ENCODE results near the gene ALDH18A1.
"Not testable (repeated sequence)": the region's sequence is repeated elsewhere in the genome, so short reads cannot be mapped to it uniquely, and the experiment has no call there.

Gene ALDH18A1

GRCh38 chr10:95656291-95657164 lies at the start of gene ALDH18A1:
ALDH18A1 (minus strand) TSS chr10:95656711; CDS start chr10:95653377, 3,334 bp downstream.
- Mint-ChIP-seq H3K4me1 (ENCODE audit: low read depth) (peaks cover 21% of the 10 kb centered on the region), H3K9me3 (peaks cover 7% of the 10 kb centered on the region), H3K36me3 (ENCODE audit: low read depth) (peaks cover 25% of the 10 kb centered on the region), H3K27ac (peak within 1 kb of the TSS; percentile 95), H3K4me3 (peak within 1 kb of the TSS; percentile 93), H3K27me3 (ENCODE audit: low read depth) (no peaks in the 10 kb centered on the region)
- DNase-seq (ENCODE audit: low spot score) = peak; percentile 89

DNA sequence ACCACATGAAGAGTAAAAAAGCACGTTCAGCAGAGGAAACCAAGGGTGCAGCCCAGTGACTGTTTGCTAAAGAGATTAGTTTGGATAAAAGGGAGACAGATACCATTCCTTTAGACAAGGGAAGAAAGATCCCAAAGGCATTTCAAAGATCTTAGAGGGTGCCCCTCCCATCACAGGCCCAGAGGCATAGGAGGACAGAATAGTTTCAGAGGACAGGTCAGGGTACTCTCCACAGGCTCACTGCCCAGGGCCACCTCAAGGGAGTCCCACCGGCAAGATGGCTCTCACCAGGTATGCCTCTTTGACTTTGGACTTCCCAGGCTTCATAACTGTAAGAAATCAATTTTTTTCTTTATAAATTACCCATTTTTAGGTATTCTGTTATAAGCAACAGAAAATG lies 41.9 kb upstream of the ALDH18A1 start:
- peaks cover 6% of the 10 kb centered on the region for H3K4me1 Mint-ChIP-seq (ENCODE audit: low read depth)
- peaks cover 13% of the 10 kb centered on the region for H3K9me3 Mint-ChIP-seq
- no peak overlapping the region for H3K27ac Mint-ChIP-seq
- H3K36me3 Mint-ChIP-seq (ENCODE audit: low read depth) = peaks cover 3% of the 10 kb centered on the region
- H3K4me3 Mint-ChIP-seq = no peak overlapping the region
- no peak for DNase-seq (ENCODE audit: low spot score)
- H3K27me3 Mint-ChIP-seq (ENCODE audit: low read depth) = peaks cover 9% of the 10 kb centered on the region

- Mint-ChIP-seq H3K27me3 (ENCODE audit: low read depth) (peaks cover 9% of the 10 kb centered on the region), H3K4me1 (ENCODE audit: low read depth) (peaks cover 13% of the 10 kb centered on the region), H3K4me3 (no peak overlapping the region), H3K27ac (no peak overlapping the region), H3K36me3 (ENCODE audit: low read depth) (peaks cover 9% of the 10 kb centered on the region), H3K9me3 (peaks cover 13% of the 10 kb centered on the region)
- no peak for DNase-seq (ENCODE audit: low spot score)
Measured at GRCh38 chr10:95697429-95697828, 40.9 kb upstream of the ALDH18A1 start.

GRCh38 chr10:95694665-95695064 lies 38.2 kb upstream of the ALDH18A1 start:
- peaks cover 13% of the 10 kb centered on the region for H3K9me3 Mint-ChIP-seq
- peaks cover 32% of the 10 kb centered on the region for H3K4me1 Mint-ChIP-seq (ENCODE audit: low read depth)
- no peak overlapping the region for H3K27ac Mint-ChIP-seq
- peaks cover 27% of the 10 kb centered on the region for H3K36me3 Mint-ChIP-seq (ENCODE audit: low read depth)
- peaks cover 2% of the 10 kb centered on the region for H3K27me3 Mint-ChIP-seq (ENCODE audit: low read depth)
- H3K4me3 Mint-ChIP-seq = no peak overlapping the region
- no peak for DNase-seq (ENCODE audit: low spot score)

DNA sequence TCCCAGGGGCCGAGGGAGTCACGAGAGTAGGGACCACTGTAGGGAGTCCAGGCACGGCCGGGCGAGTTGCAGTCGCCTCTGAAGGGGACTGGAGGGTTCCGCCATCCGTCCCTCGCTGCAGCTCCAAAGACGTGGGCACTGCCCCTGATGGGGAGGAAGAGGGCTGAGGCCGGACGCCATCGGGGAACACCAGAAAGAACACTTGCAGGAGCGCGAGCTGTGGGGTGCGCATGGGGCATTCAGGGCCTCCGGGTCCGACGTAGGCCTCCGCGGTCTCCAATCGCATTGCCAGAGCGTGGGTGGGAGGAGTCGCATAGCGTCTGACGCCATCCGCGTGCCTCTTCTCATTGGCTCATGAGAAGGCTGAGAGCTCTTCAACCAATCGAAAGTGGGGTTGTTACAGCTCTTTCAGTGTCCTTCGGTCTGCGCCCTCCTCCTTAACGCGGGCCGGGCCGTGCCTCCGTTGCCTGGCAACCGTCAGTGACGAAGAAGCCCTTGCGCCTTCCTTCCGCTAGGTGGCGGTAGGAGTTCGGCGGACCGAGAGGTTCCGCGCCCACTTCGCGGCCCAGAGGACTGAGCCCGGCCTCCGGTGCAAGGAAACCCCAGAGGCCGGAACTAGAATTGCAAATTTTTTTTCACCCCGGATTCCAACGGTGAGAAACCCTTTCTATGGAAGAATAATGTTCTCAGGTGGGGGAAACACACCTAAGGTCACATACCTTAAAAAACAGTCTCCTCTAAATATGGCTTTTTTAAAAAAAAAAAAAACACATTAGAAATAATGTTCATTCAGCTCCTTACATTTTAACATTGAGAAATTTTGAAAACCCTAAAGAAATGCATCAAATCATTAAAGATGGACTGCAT lies 37.4 kb upstream of the ALDH18A1 start, which contains the start of gene TCTN3:
TCTN3 (minus strand) TSS at position 260 of the 867 bp plus-strand sequence; CDS start at position 232, 28 bp downstream.
- H3K27me3 Mint-ChIP-seq (ENCODE audit: low read depth) = no peaks in the 10 kb centered on the region
- peaks cover 33% of the 10 kb centered on the region for H3K36me3 Mint-ChIP-seq (ENCODE audit: low read depth)
- peak within 1 kb of the TSS; percentile 96 for H3K4me3 Mint-ChIP-seq
- H3K9me3 Mint-ChIP-seq = peaks cover 12% of the 10 kb centered on the region
- peak; percentile 98 for DNase-seq (ENCODE audit: low spot score)
- H3K4me1 Mint-ChIP-seq (ENCODE audit: low read depth) = peaks cover 36% of the 10 kb centered on the region
- peak within 1 kb of the TSS; percentile 94 for H3K27ac Mint-ChIP-seq

- H3K4me1 Mint-ChIP-seq (ENCODE audit: low read depth) = peaks cover 40% of the 10 kb centered on the region
- H3K36me3 Mint-ChIP-seq (ENCODE audit: low read depth) = peaks cover 38% of the 10 kb centered on the region
- peak overlapping the region; percentile 94 for H3K27ac Mint-ChIP-seq
- peaks cover 6% of the 10 kb centered on the region for H3K9me3 Mint-ChIP-seq
- DNase-seq (ENCODE audit: low spot score) = no peak
- peak overlapping the region; percentile 96 for H3K4me3 Mint-ChIP-seq
- no peaks in the 10 kb centered on the region for H3K27me3 Mint-ChIP-seq (ENCODE audit: low read depth)
Measured at GRCh38 chr10:95693071-95693667, 36.7 kb upstream of the ALDH18A1 start.

DNA sequence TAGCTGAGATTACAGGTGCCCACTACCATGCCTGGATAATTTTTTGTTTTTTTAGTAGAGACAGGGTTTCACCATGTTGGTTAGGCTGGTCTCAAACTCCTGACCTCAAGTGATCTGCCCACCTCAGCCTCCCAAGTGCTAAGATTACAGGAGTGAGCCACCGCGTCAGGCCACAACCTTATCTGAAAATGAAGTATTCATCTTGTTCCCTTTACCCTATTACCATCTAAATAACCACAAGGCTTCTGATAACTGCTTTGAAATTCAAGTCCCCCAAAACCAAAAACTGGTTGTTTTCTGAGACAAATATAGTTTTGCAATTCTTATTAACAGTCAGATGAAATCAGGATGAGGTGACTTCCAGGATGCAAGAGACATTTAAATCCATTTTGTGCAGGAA lies 34.8 kb upstream of the ALDH18A1 start:
- Mint-ChIP-seq H3K4me1 (ENCODE audit: low read depth) (peaks cover 40% of the 10 kb centered on the region), H3K36me3 (ENCODE audit: low read depth) (peaks cover 38% of the 10 kb centered on the region), H3K4me3 (peak overlapping the region; percentile 96), H3K27ac (no peak overlapping the region), H3K9me3 (no peaks in the 10 kb centered on the region), H3K27me3 (ENCODE audit: low read depth) (no peaks in the 10 kb centered on the region)
- DNase-seq (ENCODE audit: low spot score) = no peak

DNA sequence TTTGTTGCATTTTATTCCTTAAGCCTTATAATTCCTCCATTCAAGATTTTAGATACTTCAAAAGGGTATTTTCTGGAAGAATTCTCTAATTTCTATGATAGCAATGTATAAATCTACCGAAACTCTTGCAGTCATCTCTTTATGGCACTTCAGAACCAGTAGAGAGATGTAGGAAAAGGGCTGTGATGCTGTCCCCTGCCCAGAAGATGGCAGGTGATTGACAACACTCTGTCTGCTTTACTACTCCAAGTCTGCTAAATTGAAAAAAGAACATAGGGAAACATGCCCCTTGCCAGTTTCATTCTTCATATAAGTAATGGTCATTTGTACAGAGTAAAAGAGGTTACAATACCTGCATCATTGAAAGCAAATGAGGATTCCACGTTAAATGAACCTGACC lies 32.1 kb upstream of the ALDH18A1 start:
- Mint-ChIP-seq H3K9me3 (no peaks in the 10 kb centered on the region), H3K36me3 (ENCODE audit: low read depth) (peaks cover 56% of the 10 kb centered on the region), H3K4me1 (ENCODE audit: low read depth) (peaks cover 34% of the 10 kb centered on the region), H3K27ac (no peak overlapping the region), H3K27me3 (ENCODE audit: low read depth) (no peaks in the 10 kb centered on the region), H3K4me3 (no peak overlapping the region)
- no peak for DNase-seq (ENCODE audit: low spot score)

- no peak for DNase-seq (ENCODE audit: low spot score)
- H3K36me3 Mint-ChIP-seq (ENCODE audit: low read depth) = peaks cover 47% of the 10 kb centered on the region
- H3K27ac Mint-ChIP-seq = no peak overlapping the region
Measured at GRCh38 chr10:95683966-95684365, 27.5 kb upstream of the ALDH18A1 start.

DNA sequence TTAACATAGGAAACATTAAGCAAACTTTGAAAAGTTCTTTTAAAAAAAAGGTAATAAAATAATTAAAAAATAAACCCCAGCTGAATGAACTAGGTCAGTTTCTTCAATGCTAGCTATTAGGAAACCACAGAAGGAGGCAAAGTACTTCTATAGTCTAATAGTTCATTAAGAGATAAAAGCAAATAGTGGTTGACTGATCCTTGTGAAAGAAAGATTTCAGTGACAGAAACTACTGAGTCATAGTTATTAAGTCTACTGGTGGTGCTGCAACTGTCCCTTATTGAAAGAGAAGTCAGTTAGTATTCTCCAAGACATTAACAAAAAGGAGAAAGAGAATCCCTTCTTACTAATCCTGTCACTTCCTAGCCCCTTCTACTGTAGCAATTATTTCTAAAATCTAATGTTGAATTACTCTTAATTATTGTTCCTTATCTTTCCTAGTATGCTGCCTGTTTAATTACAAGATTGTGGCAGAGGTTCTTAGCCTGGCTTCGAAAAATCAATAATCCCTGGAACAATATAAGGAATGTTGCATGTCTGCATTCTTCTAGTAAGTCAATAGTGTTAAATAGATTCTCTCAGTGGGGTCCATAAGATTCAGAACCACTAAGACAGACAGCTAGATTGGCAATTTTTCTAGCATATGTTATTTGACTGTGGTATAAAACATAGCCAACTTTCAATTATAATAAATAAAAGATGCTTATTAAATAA lies 19.0 kb upstream of the ALDH18A1 start:
- Mint-ChIP-seq H3K27me3 (ENCODE audit: low read depth) (no peaks in the 10 kb centered on the region), H3K4me3 (no peak overlapping the region), H3K9me3 (no peaks in the 10 kb centered on the region), H3K36me3 (ENCODE audit: low read depth) (peaks cover 25% of the 10 kb centered on the region), H3K27ac (no peak overlapping the region), H3K4me1 (ENCODE audit: low read depth) (peaks cover 1% of the 10 kb centered on the region)
- DNase-seq (ENCODE audit: low spot score) = no peak

More at GRCh38 chr10:95683966-95684365, 27.5 kb upstream of the ALDH18A1 start:
- Mint-ChIP-seq H3K4me1 (ENCODE audit: low read depth) (peaks cover 5% of the 10 kb centered on the region), H3K4me3 (no peak overlapping the region), H3K27me3 (ENCODE audit: low read depth) (no peaks in the 10 kb centered on the region), H3K9me3 (no peaks in the 10 kb centered on the region)

DNA sequence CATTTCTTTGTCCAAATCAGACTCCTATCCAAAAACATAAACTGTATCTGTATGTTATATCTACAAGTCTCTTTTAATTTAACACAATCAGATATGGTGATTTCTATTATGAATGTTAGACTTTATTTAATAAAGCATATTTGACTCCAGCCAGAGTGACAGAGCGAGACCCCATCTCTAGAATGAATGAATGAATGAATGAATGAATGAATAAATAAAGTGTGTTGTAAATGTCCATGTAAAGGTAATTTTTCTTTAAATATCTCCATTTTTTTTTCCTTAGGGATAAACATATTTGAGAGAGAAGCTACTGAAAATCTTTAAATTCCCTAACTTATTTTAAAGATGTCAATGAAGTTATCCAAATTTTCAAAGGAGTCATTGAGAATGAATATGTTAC lies 18.1 kb upstream of the ALDH18A1 start:
- Mint-ChIP-seq H3K27me3 (ENCODE audit: low read depth) (no peaks in the 10 kb centered on the region), H3K9me3 (no peaks in the 10 kb centered on the region), H3K4me1 (ENCODE audit: low read depth) (peaks cover 1% of the 10 kb centered on the region), H3K4me3 (no peak overlapping the region), H3K36me3 (ENCODE audit: low read depth) (peaks cover 19% of the 10 kb centered on the region), H3K27ac (no peak overlapping the region)
- DNase-seq (ENCODE audit: low spot score) = no peak

DNA sequence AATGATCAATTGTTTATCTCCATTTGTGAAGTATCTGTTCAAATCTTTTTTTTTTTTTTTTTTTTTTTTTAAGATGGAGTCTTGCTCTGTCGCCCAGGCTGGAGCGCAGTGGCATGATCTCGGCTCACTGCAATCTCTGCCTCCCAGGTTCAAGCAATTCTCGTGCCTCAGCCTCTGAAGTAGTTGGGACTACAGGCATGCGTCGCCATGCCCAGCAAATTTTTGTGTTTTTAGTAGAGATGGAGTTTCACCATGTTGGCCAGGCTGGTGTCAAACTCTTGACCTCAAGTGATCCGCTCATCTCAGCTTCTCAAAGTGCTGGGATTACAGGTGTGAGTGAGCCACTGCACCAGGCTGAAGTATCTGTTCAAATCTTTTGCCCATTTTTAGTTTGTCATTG lies 16.1 kb upstream of the ALDH18A1 start:
- not testable (repeated sequence) for H3K9me3 Mint-ChIP-seq; DNase-seq (ENCODE audit: low spot score)
- H3K36me3 Mint-ChIP-seq (ENCODE audit: low read depth) = peaks cover 28% of the 10 kb centered on the region

GRCh38 chr10:95664543-95664942 lies 8.0 kb upstream of the ALDH18A1 start:
- Mint-ChIP-seq H3K27ac (no peak overlapping the region), H3K4me3 (no peak overlapping the region), H3K36me3 (ENCODE audit: low read depth) (peaks cover 30% of the 10 kb centered on the region), H3K27me3 (ENCODE audit: low read depth) (no peaks in the 10 kb centered on the region), H3K9me3 (no peaks in the 10 kb centered on the region), H3K4me1 (ENCODE audit: low read depth) (no peaks in the 10 kb centered on the region)
- no peak for DNase-seq (ENCODE audit: low spot score)

More for the DNA sequence above, 16.1 kb upstream of the ALDH18A1 start:
- not testable (repeated sequence) for H3K27ac Mint-ChIP-seq; H3K4me1 Mint-ChIP-seq (ENCODE audit: low read depth); H3K4me3 Mint-ChIP-seq; H3K27me3 Mint-ChIP-seq (ENCODE audit: low read depth)
